CD4-positive, alpha-beta T cell treated with Interleukin-15 for 4 hours (primary cell): ENCODE measurements around the gene MYOG.

Source experiments
- DNase-seq: peaks from one replicate; pipeline ENCODE4 v3.0.0-alpha.2; 2020; ENCODE audit warnings: low spot score

Gene MYOG

DNA sequence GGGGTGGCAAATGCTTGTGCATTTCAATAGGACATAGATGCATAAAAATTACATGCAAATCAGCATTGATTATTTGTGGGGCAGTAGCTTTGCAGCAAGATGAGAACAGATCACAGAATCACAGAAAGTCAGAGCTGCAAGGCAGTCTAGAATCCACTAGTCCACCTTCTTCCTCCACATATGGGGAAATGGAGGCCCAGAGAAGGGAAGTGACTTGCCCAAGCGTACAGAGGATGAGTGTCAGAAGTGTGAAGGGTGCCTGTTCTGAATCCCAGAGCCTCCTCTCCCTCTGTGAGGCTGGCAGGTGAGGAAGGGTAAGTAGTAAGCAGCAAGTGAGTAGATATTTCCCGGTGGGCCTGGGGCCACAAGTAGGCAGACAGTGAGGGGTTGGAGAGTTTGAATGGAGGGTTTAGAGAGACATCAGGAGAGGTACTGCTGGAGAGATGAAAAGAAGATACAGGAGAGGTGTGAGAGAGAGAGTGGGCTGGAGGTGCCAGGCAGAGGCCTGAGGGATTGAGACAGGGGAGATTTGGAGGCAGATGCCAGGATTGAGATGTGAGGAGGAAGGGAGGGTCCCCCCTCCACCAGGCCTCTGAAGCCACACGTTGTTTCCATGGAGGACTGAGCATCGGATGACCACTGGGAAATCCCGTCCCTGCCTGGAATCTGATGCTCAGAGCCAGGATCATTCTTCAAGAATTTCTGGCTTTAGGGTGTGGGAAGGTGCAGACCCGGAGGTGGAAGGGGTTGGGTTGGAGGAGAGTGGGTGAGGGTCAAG, 4.8 kb upstream of the MYOG start:
- DNase-seq = no peak

DNA sequence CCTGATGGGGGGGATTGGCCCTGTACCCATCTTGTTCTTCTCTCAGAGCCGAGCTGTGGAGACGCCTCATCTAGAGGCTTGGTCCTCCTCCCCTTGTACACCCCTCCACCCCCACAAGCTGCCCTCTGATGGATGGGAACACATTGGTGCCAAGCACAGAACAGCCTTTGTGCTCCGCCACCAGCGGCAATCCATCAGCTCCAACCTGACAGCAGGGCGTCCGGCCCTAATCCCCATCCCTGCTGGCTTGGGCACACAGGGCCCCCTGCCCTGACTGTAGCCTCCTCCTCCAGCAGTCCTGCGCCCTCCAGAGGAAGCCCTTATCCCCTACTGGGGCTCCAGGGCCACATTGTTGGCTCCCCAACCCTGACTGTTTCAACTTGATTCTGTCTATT, 3.8 kb upstream of the MYOG start:
- no peak for DNase-seq

DNA sequence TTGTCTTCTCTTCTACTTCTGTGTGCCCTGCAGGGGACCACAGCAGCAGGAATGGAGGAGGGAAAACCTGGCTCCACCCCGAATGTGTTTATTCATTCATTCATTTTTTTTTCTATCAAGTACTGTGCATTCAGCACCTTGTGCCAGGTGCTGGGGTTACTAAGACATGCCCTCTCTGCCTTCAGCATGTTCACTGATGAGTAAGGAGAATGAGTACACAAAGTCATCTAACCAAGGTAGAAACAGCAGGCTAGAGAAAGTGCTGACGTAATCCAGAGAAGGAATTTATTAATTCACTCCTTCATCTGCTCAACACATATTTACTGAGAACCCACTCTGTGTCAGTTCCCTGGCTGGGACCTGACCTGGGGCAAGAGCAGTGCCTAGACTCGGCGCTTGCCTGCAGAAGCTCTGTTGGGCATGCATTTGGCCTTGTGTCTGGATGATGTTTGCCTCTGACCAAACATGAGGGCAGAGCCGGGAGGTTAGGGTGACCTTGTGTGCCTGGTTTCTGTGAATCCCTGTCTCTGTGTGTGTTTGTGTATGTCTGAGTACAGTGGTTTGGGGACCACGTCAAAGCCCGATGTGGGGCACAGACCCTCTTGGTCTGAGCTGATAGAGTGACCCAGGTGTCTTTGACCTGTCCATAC, 3.3 kb upstream of the MYOG start:
- DNase-seq = no peak

DNA sequence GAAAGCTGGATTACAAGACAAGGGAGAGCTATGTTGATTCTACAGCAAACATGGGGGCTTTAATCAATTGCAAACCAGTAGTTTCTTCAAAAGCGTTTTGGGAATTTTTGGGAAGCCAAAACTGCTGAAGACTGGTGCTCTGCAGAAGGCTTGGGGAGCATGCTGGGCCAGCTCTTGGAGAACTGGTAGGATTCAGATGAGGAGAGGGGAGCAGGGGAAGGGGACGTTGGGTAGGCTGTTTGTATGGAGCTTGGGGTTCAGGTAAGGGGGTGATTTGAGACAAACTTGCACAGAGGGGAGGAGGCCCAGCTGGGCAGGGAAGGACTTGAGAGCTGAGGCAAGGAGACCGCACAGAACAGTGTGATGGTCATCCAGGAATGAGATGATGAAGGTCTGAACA, 2.6 kb upstream of the MYOG start:
- DNase-seq = no peak

DNA sequence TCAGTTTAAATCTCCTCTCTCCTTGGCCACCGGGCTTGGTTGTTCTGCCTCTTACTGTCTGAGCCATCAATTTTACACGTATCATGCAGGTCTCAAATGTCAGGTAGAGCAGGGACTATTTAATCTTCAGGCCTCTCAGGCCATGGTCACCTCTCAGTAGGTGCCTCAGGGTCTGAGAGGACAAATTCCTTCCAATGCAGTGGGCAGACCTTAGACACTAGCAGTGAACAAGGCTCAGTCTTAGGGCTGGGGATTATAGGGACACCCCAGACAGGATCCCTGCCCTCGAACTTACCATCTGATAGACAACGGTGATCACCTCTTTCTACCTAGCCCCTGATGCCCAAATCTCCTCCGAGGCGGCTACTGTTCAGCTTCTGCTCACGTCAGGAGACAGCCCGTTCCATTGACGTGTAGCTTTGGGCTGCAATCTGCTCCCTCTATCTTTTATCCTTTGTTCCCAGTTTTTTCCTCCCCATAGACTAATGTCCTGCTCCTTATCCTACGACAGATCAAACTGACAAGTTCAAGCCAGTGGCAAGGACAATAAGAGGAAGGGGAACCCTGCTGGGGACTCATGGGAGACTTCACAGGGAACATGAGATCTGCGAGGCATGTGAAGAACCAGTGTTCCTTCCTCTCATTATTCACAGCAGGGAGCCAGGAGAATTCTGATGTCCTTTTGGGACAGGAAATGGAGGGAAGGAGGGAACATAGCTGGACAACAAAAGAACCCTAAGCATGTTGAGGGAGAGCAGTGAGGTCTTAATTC, 1.4 kb upstream of the MYOG start:
- DNase-seq = no peak

DNA sequence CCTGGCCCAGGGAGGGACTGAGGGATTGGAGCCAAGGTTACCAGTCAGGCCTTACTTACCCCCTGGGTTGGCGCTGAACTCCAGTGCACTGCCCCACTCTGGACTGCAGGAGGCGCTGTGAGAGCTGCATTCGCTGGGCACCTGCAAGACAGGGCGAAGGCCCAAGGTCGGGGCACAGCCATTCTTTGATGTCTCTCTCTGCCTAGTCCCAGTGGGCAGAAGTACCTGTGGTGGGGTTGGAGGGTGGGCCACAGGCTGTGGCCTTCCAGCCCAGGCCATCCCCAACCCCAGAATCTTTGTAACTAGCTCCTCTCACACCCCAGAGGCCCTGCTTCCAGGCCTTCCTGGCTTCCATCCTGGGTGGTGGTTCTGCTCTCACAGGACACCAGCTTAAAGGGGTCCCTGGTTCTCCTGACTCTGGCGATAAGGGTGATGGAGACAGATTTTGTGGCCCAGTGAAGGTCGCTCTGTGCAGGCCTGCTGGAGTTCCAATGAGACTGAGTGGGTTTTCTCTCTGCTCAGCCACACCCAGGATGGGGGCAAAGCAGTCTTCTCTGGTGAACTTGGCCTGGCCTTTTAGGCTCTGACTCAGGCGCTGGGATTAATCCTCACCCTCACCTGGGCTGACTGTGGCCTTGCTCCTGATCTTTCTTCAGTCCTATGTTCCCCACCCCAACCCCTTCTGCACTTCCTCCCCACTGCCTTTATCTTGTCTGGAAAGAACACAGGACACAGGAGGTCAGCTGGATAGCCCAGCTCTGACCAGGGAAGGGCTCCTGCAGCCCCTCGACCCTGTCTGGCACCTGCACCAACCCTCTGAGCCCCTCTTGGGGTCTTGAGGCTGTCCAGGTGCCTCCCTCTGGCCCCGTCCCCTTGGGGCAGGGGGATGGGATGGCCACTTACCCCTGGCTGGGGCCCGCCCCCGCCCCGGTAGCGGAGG, 954 bp downstream of the MYOG start:
- DNase-seq = no peak

DNA sequence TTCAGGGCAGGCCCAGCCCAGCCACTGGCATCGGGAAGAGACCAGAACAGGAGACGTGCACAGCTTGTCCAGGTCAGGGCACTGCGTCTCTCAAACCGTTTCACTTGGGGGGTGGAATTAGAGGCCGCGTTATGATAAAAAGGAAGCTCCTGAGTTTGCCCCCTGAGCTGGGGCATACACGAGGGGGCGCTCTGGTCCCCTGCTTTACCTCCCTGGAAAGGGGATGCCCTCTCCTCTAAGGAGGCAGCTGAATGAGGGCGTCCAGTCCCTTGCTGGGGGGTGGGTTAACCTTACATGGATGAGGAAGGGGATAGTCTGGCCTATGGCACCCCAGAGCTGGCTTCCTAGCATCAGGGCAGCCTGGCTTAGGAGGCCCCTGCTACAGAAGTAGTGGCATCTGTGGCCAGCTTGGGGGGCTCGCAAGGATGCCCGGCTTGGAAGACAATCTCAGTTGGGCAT, 2.3 kb downstream of the MYOG start:
- no peak for DNase-seq

DNA sequence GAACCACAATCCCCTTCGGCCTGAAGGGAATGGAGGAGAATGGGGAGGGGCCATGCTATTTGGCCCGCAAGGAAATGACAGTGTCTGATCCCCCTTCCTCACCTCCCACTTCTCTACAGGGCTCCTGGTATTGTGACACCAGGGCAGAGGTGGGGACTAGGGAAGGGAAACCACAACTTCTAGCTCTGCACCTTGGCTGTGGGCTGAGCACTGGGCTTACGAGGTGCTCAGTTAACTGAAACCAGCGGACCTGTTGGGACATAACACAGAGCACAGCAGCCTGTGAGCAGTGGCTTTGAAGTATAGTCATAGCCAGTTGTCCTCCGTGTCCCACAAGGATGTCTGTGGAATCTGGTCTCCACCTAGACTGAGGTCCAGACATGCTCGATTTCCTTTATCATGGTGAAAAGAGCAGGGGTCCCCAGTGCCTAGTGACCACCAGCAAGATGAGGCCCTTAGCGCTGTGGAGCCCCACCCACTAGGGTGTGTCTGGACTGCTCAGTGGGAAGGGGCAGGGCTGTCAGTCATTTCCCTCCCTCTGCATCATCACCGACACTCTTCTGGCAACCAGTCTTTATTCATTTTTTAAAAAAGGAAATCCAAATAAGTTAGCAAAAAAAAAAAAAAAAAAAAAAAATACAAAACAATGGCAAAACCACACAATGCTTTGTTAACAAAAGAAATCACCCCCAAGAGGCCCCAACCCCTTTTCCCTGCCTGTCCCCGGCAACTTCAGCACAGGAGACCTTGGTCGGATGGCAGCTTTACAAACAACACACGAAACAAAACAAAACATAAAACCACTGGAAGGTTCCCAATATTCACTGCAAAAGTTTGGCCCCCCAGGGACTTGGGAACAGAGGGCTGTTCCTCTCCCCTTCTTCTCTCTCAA, 3.0 kb downstream of the MYOG start:
- DNase-seq = no peak

DNA sequence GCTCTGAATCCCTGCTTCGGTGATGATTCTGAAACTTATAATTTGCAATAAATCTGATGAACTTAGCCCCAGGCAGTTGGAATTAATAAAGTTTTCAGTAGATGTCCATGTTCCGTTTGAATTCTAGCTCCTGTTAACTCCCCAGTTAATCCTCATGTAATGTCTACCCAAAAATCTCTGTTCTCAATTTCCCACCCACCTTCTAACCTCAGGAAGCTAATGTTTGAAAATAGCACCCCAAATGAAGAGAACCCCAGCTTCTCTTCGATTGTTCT, 3.6 kb downstream of the MYOG start:
- no peak for DNase-seq

DNA sequence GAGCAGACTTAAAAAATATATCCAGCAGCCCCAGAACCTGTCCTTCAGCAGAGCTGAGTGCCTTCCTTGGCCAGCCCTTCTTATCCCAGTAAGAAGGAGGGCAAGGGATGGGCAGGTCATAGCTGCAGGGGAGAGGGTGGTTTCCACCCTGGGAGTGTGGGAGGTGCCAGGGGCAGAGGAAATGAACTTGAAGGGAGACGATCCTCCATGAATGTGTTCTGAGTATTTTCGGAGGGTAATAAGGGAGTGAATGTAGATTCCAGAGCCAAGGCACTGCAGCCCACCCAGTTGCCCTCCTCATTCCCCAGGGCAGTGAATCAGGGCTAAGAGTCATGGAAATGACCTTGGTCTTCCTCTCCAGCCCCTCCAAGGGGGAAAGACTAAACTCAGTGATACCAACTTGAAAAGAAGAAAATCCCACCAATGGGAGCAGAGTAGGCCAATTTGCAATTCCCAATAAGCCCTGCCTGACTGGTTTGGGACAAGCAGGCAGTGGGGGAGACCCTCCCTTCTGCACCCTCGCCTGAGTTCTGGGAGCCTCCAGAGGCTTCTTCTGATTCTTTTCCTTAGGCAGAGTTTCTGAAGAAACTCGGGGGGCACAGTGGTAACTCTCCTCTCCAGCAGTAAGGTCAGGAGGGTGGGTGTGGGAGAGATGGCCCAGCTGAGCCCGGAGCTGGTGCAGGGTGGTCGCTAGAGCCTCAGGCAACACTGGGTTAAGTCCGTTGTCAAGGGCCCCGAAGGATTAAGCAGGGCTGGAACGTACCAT, 4.2 kb downstream of the MYOG start:
- DNase-seq = no peak

DNA sequence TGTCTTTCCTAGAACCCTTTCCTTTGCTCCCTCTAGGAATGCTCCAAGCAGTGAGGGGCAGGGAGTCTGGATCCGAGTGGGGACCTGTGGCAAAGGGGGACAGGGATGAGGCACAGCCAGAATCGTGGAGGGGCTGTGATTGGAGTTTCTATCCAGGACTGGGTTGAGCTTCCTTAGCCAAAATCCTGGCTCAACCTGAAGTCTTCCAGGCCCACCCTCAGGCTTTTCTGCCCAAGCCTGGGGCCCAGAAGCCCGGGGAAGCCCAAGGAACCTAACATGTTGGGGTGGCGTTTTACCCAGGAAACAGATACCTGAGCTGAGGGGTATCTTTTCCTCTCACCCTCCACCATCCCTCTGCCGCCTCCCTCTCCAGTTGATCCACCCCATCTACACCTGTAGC, 5.4 kb downstream of the MYOG start:
- no peak for DNase-seq

DNA sequence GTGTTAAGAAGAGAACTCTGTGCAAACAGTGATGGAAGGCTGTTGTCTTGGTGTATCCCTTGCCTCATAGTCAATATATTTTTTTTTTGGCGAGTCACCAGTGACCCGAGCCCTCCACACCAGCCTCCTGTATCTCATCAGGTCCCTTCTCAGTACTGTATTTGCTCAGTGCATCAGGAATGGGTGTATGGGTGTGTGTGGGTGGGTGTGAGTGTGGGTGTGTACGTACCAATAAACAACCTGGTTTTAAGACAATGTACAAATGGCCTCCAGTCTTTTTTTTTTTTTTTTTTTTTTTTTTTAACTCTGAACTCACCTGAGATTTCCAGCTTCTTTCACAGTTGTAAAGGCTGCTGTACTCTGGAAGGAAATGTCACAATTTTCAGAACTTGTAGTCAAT, 7.3 kb downstream of the MYOG start:
- no peak for DNase-seq

DNA sequence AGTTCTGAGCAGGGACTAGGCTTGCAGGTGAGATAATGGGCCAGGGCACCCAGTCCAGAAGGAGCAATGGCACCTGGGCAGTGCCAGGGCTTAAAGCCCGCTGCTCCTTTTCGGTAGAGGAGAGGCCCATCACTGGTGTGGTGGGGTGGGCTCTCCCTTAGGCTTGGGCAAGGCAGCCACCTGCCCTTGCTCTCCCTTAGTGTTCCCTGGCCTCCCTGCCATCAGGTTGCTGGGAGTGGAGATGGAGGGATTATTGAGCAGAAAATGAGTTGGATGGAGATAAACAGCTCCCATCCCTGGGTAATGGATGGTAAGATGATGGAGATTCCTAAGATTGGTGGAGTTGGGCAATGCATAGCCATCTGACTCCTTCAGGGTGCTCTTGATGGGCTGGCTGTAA, 7.9 kb downstream of the MYOG start:
- DNase-seq = no peak

DNA sequence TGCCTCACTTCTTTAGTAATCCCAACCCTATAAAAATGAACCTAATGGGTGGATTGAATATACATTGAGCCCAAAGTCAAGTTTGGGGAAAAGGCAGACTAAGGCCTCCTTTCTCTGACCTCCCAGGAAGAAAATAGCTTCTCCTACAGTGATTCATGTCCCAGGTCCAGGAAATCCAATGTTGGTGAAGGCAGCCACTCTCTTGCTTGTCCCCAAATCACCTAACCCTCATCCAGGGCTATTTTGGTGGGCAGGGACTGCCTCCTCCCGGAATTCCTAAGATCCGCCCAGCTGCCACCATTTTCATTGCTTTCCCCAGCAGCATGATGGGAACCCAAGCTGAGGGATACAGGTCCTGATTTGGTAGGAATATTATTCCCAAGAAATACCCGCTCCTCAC, 8.4 kb downstream of the MYOG start:
- no peak for DNase-seq

DNA sequence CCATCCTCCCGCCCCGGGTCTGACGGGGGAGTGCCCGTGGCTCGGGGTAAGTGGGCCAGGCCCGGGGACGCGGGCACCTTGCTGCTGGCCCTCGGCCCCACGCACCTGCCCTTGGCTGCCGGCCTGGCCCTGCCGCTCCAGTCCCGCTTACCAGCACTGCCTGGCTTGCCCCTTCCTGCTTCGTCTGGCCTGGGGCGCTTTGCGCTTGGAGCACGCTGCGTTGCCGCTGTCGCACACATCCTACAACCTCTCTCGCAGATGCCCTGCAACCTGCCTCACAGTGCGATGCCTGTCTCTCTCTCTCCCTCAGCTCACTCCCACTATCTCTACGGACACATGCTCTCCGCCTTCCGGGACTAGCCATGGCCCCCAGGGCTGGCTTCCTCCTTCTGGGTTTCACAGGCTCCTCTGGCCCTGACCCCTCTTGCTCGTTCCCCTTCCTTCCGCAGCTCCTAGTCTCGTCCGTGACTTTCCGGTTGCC, 9.7 kb downstream of the MYOG start:
- no peak for DNase-seq

DNA sequence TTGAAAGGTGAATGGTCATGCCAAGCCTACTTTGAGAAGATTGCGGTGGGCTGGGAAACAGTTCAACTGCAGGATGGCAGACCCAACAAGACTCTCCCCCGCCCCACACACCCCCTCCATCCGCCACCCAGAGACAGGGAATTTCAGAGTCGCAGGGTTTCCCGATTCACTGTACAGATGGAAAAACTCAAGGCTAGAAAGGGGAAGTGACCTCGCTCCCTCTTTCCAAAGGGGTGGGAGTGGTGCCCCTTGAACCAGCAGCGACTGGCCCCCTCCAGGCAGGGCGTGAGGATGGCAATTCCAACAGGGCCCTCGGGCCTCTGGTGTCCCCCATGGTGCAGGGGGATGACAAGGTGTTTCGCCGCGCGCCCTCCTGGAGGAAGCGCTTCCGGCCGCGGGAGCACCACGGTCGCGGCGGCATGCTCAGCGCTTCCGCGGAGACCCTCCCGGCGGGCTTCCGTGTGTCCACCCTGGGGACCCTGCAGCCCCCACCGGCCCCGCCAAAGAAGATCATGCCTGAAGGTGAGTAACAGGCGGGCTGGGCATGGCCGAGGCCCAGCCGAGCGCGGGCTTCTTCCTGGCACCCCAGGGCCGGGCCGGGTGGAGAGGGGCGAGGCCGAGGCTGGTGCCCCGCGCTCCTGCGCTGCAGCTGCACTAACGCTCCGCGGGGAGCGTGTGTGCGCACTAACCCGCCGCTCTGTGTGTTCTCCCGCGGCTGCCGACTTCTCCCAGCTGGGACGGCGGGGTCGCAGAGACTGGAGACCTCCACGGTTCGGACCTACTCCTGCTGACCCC, 10.4 kb downstream of the MYOG start:
- DNase-seq = no peak

DNA sequence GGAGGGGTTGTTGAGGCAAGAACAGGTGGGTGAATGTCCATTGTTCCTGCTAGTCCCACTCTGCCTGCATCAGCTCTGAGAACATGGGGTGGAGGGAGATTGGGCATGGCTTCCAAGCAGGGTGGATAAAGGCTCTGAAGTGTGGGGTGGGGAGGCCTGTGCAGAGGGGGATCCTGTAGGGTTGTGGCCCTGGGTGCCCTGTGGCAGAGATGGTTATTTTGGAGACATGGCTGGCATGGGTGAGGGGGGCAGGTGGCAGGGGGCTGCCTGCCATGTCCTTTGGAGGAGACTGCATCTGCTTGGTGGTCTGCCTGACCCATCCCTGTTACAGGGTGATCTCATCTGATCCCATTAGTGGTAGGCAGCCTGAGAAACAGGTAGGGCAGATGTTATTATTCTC, 11.2 kb downstream of the MYOG start:
- DNase-seq = no peak

DNA sequence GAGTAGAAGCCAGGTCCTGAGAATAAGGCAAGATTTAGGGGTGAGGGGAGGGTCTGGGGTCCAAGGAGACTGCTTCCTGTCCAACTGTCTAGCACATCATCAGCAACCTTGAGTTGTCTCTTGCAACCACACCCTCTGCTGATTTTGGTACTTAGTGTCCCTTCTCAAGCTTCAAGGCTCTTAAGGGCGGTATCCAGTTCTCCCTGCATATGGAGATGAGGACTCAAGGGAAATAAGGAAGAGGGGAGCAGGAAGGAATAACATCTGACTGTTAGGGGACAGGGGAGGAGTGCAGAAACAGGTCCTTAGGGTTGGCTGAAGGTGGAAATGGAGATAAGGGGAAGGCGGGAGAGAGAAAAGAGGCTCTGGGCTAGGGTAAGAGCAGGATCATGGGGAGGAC, 12.3 kb downstream of the MYOG start:
- no peak for DNase-seq

DNA sequence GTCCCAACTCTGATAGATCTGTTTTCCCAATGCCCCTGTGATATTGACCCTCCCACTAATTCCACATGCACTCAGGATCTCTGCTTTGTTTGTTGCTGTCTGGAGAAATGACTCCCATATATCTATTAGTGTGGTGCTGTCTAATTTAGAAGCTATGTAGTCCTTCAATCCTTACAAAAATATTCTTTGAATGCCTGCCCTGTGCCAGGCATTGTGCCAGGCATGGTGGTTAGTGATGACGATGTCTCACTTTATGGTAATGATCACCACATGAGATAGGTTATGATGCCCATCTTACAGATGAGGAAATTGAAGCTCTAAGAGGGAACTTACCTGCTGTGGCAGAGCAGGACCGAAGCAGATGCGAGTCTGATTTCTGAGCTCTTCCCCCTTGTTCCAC, 12.9 kb downstream of the MYOG start:
- DNase-seq = no peak
